Glomerular endothelial cell (primary cell): Measurements from ENCODE around the gene NEXN. TPM values are rescaled to one million over a fixed set of nuclear protein-coding genes. Genes with fewer than 3 reads are reported as not detected.

Experiments
- total RNA-seq: library from RNA; depleted of rRNA; stranded (reverse); fragments of >200 nt; gene quantifications from 2 replicates; pipeline ENCODE4 v1.2.3, GENCODE V29; 2015

The NEXN gene
- total RNA-seq, 1 donor from 2014 or later = 7.9 TPM

Other genes with a start within 250 kb of the NEXN start
- gene ZZZ3, start 206.0 kb upstream of the NEXN start, total RNA-seq = 39.1 and 43.2 TPM in 2 replicates
- gene USP33, start 128.8 kb upstream of the NEXN start, total RNA-seq = 30.8 and 45.9 TPM in 2 replicates
- gene MIGA1, start 109.0 kb upstream of the NEXN start, total RNA-seq = 10.9 and 14.4 TPM in 2 replicates
- gene FUBP1, start 90.4 kb downstream of the NEXN start, total RNA-seq = 58.1 and 108 TPM in 2 replicates
- 30.9 and 41.1 TPM in 2 replicates for gene DNAJB4, start 116.3 kb downstream of the NEXN start, total RNA-seq
- gene GIPC2, start 157.3 kb downstream of the NEXN start, total RNA-seq = 0.15 and 2.0 TPM in 2 replicates